GM12892 (cell line): Measurements from ENCODE around the gene RBP3.

ENCODE experiments used
- POLR2A ChIP-seq: IDR thresholded peaks from 2 replicates; pipeline ENCODE4 v1.6.1; 2011; ENCODE audit warnings: low read depth, low read length, control low read depth
- POLR2AphosphoS5 ChIP-seq: IDR thresholded peaks from 2 replicates; pipeline ENCODE4 v1.6.1; 2011; ENCODE audit warnings: low read depth, low read length, control low read depth
- TAF1 ChIP-seq: IDR thresholded peaks from 2 replicates; pipeline ENCODE4 v1.6.1; 2011; ENCODE audit warnings: low read depth, mild to moderate bottlenecking, control low read depth, low read length, borderline replicate concordance

- no peak for TF ChIP-seq TAF1
- TF ChIP-seq POLR2AphosphoS5: no peak
- no peak for TF ChIP-seq POLR2A
Measured at GRCh38 chr10:47404446-47404845, 56.3 kb downstream of the RBP3 start.
